K562 (cell line): Measurements from ENCODE around the gene CDK4. TPM values are rescaled to one million over a fixed set of nuclear protein-coding genes. Genes with fewer than 3 reads are reported as not detected.
A peak's percentile ranks its signal among the peaks of the same experiment; 100 is the strongest.

ENCODE experiments used
- CREB1 ChIP-seq, 2 experiments: sonication (generic) in 1 of 2; formaldehyde crosslinking in 1 of 2; IDR thresholded peaks; 2 replicates each; pipeline versions ENCODE4 v1.6.1 to v1.8.0; 2012 to 2022; ENCODE audit warnings: inconsistent platforms in 1 of 2, mild to moderate bottlenecking in 1 of 2, missing genetic modification reagents in 1 of 2, moderate library complexity in 1 of 2
- ELF2 ChIP-seq: fragments of 250-450 bp; sonication (Bioruptor Pico); IDR thresholded peaks from 2 replicates; pipeline ENCODE4 v1.5.0; 2021; ENCODE audit warnings: mild to moderate bottlenecking
- IFI16 ChIP-seq: fragments of 250-450 bp; sonication (Bioruptor Pico); IDR thresholded peaks from 2 replicates; pipeline ENCODE4 v2.1.2; 2022; ENCODE audit warnings: mild to moderate bottlenecking, inconsistent platforms
- MEIS2 ChIP-seq: fragments of 450-650 bp; IDR thresholded peaks from 2 replicates; pipeline ENCODE4 v1.6.1; 2014; ENCODE audit warnings: mild to moderate bottlenecking; ENCODE audit not compliant: partially characterized antibody
- RFX1 ChIP-seq: fragments of 450-650 bp; IDR thresholded peaks from 2 replicates; pipeline ENCODE4 v1.6.1; 2016; ENCODE audit warnings: mild to moderate bottlenecking, moderate library complexity
- SIX5 ChIP-seq, 2 experiments: IDR thresholded peaks; 2 replicates each; pipeline ENCODE4 v1.6.1; 2011; ENCODE audit warnings: low read length in 2 of 2, borderline replicate concordance in 1 of 2, low read depth in 1 of 2, mild to moderate bottlenecking in 1 of 2, moderate library complexity in 1 of 2; ENCODE audit not compliant: insufficient read depth in 1 of 2
- ZBTB1 ChIP-seq: sonication (generic); formaldehyde crosslinking; IDR thresholded peaks from 2 replicates; pipeline ENCODE4 v1.8.1; 2023; ENCODE audit warnings: missing genetic modification reagents, low read depth, mild to moderate bottlenecking, borderline replicate concordance
- ZFP36 ChIP-seq: fragments of 150-350 bp; IDR thresholded peaks from 2 replicates; pipeline ENCODE4 v1.6.1; 2018; ENCODE audit warnings: low read length, low read depth; ENCODE audit not compliant: partially characterized antibody
- ZNF354B ChIP-seq: fragments of 250-450 bp; sonication (Bioruptor Pico); IDR thresholded peaks from 2 replicates; pipeline ENCODE4 v1.4.0; 2020
- ZNF408 ChIP-seq: fragments of 250-450 bp; sonication (Bioruptor Pico); IDR thresholded peaks from 2 replicates; pipeline ENCODE4 v1.4.0; 2020; ENCODE audit warnings: low read depth, mild to moderate bottlenecking, moderate library complexity
- polyA plus RNA-seq, 8 experiments: library from polyadenylated mRNA; depleted of rRNA in 4 of 8; stranded (reverse) in 5 of 8; unstranded in 3 of 8; fragments of >200 nt; fragmentation: Nextera tagmentation in 2 of 8; fragmentation: Illumina TruSeq in 1 of 8; extraction: Ambion mirVana in 2 of 8; extraction: Trizol in 1 of 8; gene quantifications; 2 replicates each; pipeline versions ENCODE4 v1.2.1 to v1.2.3, GENCODE V29; 2011 to 2014; ENCODE audit warnings: inconsistent platforms in 1 of 8, missing spikeins in 1 of 8
- total RNA-seq, 7 experiments: library from RNA; depleted of rRNA in 6 of 7; stranded (reverse); fragments of >200 nt in 6 of 7; fragmentation: Illumina TruSeq in 2 of 7; extraction: Trizol in 2 of 7; gene quantifications; 2 replicates each; pipeline versions ENCODE4 v1.2.1 to v1.2.3, GENCODE V29; 2011 to 2021; ENCODE audit warnings: low replicate concordance in 1 of 7
- TF ChIP-seq, protein P1 (sequence below): sonication (generic); formaldehyde crosslinking; IDR thresholded peaks from 2 replicates; pipeline ENCODE4 v1.8.0; 2022; ENCODE audit warnings: mild to moderate bottlenecking, missing genetic modification reagents
- TF ChIP-seq, protein P2 (sequence below), 2 experiments: fragments of 450-650 bp; formaldehyde crosslinking in 1 of 2; IDR thresholded peaks; 2 replicates each; pipeline versions ENCODE4 v1.4.0 to v1.6.1; 2014 to 2020; ENCODE audit warnings: mild to moderate bottlenecking in 2 of 2, borderline replicate concordance in 1 of 2, low read depth in 1 of 2
- TF ChIP-seq, protein P3 (sequence below): fragments of 250-450 bp; sonication (Bioruptor Pico); IDR thresholded peaks from 2 replicates; pipeline ENCODE4 v1.9.0; 2021; ENCODE audit warnings: mild to moderate bottlenecking, inconsistent platforms

Gene CDK4
- total and polyA plus RNA-seq, 9 of the 15 experiments (the other 6 are each of a cell fraction or from before 2014, with no cell fraction given) = 37.8 to 436 (median 238) TPM

DNA sequence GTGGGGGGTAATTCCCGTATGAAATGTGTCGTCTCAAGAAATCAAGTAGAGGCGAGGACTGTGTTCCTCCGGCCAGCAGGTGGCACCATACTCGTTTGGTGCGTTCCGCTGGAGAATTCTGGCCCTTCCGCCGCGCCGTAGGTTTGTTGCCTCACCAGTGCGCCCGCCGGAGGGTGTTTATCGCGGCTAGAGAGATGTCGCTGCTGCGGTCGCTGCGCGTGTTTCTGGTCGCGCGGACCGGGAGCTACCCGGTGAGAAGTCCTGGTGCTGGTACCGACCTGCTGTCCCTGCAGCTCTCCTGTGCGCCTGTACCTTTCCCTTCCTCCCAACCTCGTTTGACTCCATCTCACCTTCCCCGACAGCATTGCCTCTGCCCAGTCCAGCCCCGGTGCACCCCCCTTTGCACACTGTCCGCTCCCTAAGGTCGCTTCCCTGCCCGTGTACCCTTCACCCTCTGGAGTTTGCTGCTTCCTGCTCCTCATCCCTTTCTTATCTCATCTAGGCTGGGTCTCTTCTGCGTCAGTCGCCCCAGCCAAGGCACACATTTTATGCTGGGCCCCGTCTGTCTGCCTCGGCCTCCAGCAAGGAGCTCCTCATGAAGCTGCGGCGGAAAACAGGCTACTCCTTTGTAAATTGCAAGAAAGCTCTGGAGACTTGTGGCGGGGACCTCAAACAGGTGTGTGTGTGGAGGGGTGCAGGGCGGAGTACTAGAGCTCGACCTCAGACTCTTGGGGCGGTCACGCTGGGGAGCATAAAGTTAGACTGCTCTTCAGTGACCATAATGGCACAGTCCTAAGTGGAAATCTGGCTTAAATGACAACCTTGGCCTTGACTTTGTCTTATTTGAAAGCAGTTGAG, 30.7 kb upstream of the CDK4 start, which contains the start of gene TSFM (continued):
- TF ChIP-seq, protein P1, sequence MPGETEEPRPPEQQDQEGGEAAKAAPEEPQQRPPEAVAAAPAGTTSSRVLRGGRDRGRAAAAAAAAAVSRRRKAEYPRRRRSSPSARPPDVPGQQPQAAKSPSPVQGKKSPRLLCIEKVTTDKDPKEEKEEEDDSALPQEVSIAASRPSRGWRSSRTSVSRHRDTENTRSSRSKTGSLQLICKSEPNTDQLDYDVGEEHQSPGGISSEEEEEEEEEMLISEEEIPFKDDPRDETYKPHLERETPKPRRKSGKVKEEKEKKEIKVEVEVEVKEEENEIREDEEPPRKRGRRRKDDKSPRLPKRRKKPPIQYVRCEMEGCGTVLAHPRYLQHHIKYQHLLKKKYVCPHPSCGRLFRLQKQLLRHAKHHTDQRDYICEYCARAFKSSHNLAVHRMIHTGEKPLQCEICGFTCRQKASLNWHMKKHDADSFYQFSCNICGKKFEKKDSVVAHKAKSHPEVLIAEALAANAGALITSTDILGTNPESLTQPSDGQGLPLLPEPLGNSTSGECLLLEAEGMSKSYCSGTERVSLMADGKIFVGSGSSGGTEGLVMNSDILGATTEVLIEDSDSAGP = peak; percentile 80; the same call in 1 of the 2 replicates
- TF ChIP-seq ZNF354B (CRISPR knock-in tag) (no peak), ZFP36 (peak; percentile 29), IFI16 (CRISPR knock-in tag) (no peak), ZBTB1 (peak; percentile 83; the same call in 1 of the 2 replicates), MEIS2 (no peak), SIX5 (IDR thresholded peaks at IDR 0.05; ENCODE audit: borderline replicate concordance in 1 of 2, insufficient read depth in 1 of 2, low read depth in 1 of 2, low read length in 2 of 2) (peak; percentile 26 to 37; a peak in 1 of 4 replicates), ZNF408 (no peak), CREB1 (IDR thresholded peaks at IDR 0.05) (peak; percentile 94), CREB1 (CRISPR knock-in tag; IDR thresholded peaks at IDR 0.05) (peak; percentile 88), RFX1 (no peak), ELF2 (CRISPR knock-in tag) (peak; percentile 55; the same call in 1 of the 2 replicates)
- TF ChIP-seq, protein P2, sequence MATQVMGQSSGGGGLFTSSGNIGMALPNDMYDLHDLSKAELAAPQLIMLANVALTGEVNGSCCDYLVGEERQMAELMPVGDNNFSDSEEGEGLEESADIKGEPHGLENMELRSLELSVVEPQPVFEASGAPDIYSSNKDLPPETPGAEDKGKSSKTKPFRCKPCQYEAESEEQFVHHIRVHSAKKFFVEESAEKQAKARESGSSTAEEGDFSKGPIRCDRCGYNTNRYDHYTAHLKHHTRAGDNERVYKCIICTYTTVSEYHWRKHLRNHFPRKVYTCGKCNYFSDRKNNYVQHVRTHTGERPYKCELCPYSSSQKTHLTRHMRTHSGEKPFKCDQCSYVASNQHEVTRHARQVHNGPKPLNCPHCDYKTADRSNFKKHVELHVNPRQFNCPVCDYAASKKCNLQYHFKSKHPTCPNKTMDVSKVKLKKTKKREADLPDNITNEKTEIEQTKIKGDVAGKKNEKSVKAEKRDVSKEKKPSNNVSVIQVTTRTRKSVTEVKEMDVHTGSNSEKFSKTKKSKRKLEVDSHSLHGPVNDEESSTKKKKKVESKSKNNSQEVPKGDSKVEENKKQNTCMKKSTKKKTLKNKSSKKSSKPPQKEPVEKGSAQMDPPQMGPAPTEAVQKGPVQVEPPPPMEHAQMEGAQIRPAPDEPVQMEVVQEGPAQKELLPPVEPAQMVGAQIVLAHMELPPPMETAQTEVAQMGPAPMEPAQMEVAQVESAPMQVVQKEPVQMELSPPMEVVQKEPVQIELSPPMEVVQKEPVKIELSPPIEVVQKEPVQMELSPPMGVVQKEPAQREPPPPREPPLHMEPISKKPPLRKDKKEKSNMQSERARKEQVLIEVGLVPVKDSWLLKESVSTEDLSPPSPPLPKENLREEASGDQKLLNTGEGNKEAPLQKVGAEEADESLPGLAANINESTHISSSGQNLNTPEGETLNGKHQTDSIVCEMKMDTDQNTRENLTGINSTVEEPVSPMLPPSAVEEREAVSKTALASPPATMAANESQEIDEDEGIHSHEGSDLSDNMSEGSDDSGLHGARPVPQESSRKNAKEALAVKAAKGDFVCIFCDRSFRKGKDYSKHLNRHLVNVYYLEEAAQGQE (IDR thresholded peaks at IDR 0.05; ENCODE audit: borderline replicate concordance) = peak; percentile 56; the same call in 1 of the 2 replicates
- TF ChIP-seq, protein P2 (CRISPR knock-in tag; IDR thresholded peaks at IDR 0.05; ENCODE audit: low read depth) = peak; percentile 54; the same call in 1 of the 2 replicates
- TF ChIP-seq, protein P3, sequence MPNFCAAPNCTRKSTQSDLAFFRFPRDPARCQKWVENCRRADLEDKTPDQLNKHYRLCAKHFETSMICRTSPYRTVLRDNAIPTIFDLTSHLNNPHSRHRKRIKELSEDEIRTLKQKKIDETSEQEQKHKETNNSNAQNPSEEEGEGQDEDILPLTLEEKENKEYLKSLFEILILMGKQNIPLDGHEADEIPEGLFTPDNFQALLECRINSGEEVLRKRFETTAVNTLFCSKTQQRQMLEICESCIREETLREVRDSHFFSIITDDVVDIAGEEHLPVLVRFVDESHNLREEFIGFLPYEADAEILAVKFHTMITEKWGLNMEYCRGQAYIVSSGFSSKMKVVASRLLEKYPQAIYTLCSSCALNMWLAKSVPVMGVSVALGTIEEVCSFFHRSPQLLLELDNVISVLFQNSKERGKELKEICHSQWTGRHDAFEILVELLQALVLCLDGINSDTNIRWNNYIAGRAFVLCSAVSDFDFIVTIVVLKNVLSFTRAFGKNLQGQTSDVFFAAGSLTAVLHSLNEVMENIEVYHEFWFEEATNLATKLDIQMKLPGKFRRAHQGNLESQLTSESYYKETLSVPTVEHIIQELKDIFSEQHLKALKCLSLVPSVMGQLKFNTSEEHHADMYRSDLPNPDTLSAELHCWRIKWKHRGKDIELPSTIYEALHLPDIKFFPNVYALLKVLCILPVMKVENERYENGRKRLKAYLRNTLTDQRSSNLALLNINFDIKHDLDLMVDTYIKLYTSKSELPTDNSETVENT (CRISPR knock-in tag) = peak; percentile 96
